Measurements from ENCODE around the gene LAMC1.

DNA sequence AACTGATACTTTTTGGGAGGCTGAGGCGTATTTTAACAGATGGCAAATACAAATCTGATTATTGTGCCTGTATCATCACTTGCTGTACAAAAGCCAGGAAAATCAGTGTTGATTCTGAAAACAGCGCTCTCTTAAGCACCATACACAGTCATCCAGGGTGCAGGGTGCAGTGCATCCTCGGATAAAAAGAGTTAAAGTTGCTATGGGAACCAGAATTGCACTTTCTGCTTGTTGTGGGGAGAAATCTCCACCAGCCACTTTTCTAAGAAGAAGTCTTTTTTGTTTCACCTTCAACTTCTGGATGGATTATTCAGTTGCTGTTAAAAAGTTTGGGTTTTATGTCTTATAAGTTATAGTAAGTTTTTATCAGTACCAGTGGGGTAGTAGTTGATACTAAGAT is 3.8 kb downstream of the LAMC1 start:
- TF ChIP-seq, protein P1, sequence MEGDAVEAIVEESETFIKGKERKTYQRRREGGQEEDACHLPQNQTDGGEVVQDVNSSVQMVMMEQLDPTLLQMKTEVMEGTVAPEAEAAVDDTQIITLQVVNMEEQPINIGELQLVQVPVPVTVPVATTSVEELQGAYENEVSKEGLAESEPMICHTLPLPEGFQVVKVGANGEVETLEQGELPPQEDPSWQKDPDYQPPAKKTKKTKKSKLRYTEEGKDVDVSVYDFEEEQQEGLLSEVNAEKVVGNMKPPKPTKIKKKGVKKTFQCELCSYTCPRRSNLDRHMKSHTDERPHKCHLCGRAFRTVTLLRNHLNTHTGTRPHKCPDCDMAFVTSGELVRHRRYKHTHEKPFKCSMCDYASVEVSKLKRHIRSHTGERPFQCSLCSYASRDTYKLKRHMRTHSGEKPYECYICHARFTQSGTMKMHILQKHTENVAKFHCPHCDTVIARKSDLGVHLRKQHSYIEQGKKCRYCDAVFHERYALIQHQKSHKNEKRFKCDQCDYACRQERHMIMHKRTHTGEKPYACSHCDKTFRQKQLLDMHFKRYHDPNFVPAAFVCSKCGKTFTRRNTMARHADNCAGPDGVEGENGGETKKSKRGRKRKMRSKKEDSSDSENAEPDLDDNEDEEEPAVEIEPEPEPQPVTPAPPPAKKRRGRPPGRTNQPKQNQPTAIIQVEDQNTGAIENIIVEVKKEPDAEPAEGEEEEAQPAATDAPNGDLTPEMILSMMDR (IDR thresholded peaks at IDR 0.05 in 2 of 3, conservative IDR thresholded peaks at IDR 0.05 in 1 of 3; ENCODE audit: borderline replicate concordance in 1 of 3, insufficient read depth in 1 of 3, low read depth in 2 of 3, low read length in 2 of 3): no peak
- no peak for TF ChIP-seq POLR2AphosphoS5 (IDR thresholded peaks at IDR 0.05; ENCODE audit: low read depth, low read length)

Data from HCT116 (cell line).